ENCODE results near the gene GPRC5C.

The GPRC5C gene, protein sequence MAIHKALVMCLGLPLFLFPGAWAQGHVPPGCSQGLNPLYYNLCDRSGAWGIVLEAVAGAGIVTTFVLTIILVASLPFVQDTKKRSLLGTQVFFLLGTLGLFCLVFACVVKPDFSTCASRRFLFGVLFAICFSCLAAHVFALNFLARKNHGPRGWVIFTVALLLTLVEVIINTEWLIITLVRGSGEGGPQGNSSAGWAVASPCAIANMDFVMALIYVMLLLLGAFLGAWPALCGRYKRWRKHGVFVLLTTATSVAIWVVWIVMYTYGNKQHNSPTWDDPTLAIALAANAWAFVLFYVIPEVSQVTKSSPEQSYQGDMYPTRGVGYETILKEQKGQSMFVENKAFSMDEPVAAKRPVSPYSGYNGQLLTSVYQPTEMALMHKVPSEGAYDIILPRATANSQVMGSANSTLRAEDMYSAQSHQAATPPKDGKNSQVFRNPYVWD

DNA sequence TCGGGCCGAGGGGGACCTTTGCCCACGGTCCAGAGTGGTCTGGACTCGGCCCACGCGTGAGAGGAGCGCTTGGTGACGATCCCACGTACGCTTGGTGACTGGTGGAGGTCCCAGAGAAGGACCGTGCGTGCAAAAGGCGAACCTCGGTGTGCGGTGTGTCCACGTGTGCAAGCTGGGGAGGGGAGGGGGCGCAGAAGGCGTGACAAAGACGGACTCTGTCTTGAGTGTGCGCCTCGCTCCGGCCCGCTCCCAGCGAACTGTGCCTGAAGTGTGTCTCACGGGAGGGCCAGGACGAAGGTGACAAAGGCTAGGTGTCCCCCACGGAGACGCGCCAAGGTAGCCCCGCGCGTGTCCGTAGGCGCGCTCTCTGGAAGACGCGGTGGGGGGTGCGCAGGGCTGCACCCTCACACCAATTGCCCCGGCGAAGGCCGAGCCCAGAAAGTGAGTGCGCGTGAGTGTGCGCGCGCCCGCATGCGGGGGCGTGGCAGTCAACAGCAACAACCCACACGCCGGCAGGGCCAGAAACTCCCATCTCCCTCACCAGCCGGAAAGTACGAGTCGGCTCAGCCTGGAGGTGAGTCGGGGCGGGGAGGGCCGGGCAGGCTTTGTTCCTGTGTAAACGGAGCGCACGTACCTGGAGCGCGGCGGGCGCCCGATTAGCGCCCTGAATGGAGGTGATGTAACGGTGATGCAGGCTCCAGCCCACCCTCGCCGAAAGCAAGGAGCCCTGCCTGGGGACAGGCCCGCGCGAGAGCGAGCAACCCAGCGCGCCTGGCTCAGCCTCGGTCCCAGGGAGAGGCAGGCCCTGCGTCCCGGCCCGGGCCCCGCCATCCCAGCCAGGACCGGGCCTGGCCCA, at the start of gene GPRC5C:
Gene GPRC5C, plus strand, starts transcription at position 521 of the 856 bp plus-strand sequence. CDS start 7,689 bp downstream, outside the sequence.
- TF ChIP-seq, protein P1, sequence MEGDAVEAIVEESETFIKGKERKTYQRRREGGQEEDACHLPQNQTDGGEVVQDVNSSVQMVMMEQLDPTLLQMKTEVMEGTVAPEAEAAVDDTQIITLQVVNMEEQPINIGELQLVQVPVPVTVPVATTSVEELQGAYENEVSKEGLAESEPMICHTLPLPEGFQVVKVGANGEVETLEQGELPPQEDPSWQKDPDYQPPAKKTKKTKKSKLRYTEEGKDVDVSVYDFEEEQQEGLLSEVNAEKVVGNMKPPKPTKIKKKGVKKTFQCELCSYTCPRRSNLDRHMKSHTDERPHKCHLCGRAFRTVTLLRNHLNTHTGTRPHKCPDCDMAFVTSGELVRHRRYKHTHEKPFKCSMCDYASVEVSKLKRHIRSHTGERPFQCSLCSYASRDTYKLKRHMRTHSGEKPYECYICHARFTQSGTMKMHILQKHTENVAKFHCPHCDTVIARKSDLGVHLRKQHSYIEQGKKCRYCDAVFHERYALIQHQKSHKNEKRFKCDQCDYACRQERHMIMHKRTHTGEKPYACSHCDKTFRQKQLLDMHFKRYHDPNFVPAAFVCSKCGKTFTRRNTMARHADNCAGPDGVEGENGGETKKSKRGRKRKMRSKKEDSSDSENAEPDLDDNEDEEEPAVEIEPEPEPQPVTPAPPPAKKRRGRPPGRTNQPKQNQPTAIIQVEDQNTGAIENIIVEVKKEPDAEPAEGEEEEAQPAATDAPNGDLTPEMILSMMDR (conservative IDR thresholded peaks at IDR 0.05; ENCODE audit: low read length): no peak
- H3K4me3 ChIP-seq (ENCODE audit: low read length): peak within 1 kb of the TSS; percentile 36
- no peak for DNase-seq (ENCODE audit: low read depth)

DNA sequence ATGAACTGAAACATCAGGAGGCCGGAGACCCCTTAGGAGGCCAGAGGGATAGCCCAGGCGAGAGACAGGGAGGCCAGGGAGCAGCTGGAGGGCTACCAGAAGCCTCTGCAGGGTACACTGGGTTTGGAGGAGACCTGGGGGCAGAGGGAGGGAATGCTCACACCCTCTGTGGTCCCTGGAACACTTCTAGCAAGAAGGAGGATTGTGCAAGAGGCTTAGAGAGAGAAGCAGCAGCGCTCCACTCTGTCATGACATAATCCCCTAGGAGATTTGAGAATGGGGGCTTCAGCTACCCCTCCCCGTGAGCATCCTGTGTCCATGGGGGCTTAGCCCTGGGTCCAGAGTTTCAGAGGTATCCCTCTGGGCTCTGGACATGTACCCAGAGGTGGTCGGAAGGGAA, 48.7 kb upstream of the GPRC5C start:
- DNase-seq (ENCODE audit: low read depth): no peak
- no peak overlapping the region for H3K4me3 ChIP-seq (ENCODE audit: low read length)
- TF ChIP-seq, protein P1 (conservative IDR thresholded peaks at IDR 0.05; ENCODE audit: low read length): no peak

DNA sequence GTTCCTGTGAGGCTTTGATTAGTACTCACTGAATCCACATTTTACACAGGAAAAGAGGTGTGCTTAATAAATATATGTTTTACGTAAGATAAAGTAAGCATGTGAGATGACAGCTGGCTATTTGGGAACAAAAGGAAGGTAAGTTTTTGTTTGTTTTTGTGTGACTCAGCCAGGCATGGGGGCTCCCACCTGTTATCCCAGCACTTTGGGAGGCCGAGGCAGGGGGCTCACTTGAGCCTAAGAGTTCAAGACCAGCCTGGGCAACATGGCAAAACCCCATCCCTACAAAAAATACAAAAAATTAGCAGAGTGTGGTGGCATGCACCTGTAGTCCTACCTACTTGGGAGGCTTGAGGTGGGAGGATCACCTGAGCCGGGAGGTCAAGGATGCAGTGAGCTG, 46.7 kb upstream of the GPRC5C start:
- H3K4me3 ChIP-seq (ENCODE audit: low read length): no peak overlapping the region
- no peak for DNase-seq (ENCODE audit: low read depth)
- TF ChIP-seq, protein P1 (conservative IDR thresholded peaks at IDR 0.05; ENCODE audit: low read length): no peak

DNA sequence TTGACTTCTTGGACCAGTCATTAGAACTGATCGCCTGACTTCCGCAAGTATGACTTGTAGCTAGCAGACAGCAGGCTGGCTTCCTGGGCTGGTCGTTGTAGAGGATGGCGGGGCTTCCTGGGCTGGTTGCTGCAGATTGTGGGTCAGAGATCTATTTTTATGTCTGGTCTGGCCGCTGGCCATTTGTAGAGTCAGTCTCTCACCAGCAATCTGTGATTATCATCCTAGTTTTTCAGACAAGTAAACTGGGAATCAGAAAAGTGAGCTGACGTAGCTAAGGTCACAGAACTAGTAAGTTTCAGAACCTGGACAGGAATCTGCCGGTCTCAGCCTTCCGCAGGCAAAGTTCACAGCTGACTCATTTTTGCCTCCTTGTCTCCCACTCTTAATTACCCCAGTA, 45.5 kb upstream of the GPRC5C start:
- no peak overlapping the region for H3K4me3 ChIP-seq (ENCODE audit: low read length)
- TF ChIP-seq, protein P1 (conservative IDR thresholded peaks at IDR 0.05; ENCODE audit: low read length): no peak
- no peak for DNase-seq (ENCODE audit: low read depth)

DNA sequence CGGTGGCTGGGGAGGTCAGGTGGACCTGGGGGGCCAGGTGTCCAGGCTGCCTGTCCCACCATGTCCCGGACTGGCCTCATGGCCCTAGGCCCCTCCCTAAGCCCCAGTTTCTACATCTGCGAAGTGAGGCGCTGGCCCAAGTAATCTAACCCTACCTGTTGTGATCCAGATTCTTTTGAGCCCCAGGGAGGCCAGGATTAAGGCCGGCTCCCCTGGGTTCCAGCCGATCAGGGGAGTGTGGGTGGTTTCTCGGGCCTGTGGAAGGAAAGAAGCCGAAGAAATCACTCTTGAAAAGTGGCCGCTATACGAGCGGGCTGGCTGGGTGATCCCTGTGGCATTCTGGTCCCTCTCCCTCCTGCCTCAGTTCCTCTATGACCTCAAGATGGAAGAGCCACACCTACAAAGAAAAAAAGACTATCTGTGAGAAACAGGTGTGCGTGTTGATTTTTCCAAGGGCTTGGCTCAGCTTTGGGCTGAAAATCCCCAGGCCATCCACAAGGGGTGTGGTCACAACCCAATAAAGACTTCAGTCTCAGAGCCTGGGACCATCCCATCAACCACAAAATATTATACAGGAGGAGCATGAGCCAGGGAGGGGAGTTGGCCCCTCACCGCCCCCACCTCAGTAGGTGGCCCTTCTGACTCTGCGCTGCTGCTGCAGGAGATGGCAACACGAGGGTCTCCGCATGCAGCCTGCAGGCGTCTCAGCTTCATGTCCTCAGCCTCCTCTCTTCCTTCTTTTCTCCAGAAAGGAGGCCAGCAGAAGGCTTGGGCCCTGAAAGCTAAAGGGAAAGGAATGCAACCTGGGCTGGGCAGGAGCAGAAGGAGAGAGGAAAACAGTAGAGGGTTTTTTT, 44.3 kb upstream of the GPRC5C start:
- no peak for DNase-seq (ENCODE audit: low read depth)
- H3K4me3 ChIP-seq (ENCODE audit: low read length): no peak overlapping the region
- TF ChIP-seq, protein P1 (conservative IDR thresholded peaks at IDR 0.05; ENCODE audit: low read length): no peak

DNA sequence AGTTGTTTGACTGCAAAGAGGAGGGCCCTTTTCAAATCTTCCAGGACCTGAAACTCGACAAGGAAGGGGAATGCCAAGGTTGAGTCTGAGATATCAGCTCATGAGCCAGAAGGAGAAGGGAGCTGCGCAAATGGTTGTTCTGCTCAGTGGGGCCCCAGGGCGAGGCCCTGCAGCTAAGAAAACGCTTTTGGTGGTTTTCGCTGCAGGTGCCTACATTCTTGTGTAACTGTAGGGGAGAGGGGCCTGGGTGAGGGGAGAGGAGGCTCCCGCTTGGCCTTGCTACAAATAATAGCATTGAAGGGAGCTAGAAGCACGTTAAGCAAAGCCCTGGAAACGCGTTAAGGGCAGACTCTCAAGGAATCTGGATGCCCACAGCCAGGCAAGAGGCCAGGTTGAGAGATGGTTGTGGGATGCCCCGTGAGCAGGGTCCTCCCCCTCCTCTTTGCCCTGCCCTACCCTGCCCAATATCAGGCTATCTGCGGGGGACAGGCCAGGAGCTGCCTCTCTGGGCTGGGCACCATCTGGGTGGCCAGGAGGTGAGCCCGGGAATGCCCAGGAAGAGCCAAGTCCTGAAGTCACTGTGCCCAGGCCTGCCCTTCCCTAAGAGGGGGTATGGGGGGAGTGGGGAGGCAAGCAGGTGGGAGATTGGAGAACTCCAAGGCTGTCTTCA, 42.7 kb upstream of the GPRC5C start:
- TF ChIP-seq, protein P1 (conservative IDR thresholded peaks at IDR 0.05; ENCODE audit: low read length): no peak
- no peak for DNase-seq (ENCODE audit: low read depth)
- no peak overlapping the region for H3K4me3 ChIP-seq (ENCODE audit: low read length)

All from AG10803 (cell line).